Measurements from ENCODE around the gene BICRA.
"Not testable (repeated sequence)": the region's sequence is repeated elsewhere in the genome, so short reads cannot be mapped to it uniquely, and the experiment has no call there.

The BICRA gene

DNA sequence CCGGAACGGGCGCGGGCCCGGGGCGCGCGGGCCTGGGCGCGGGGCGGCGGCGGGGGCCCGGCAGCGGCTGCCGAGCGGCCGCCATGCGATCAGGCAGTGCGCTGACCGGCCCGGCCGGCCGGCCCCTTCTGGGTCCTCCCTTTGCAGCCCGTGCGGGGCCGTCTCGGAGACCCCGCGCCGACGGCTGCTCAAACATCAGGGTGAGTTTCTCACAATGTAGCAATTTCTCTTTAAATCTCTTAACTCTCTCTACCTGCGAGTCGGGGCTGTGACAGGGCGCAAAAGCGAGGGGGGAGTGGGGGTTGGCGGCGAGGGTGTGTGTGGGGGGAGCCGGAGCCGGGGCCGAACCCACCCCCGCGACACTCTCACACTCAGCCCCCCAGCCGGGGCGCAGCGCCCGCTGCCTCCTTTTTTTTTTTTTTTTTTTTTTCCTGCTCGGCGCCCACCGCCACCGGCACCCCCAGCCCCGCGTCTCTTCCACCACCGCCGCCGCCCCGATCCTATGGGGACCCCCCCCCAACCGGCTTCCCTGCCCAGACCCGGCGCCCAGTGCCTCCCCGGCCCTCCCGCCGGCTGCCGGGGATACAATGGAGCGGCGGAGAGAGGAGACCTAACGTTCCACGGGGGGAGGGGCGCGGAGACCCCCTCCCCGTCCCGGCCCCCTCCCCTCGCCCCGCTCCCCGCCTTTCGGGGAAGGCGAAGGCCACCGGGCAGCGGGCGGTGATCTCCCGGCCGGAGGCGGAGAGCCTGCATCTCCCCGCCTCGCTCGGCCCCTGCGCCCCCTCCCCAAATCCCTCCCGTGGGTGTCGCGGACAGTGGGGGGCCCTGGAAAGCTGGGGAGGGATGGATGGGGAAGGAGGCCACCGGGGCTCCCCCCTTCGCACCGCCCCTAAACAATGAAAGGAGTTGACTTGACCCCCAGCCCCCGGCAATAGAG is at the start of gene BICRA:
Gene BICRA (plus strand): TSS at position 166 of the 937 bp plus-strand sequence. CDS start 64,441 bp downstream, outside the sequence.
- Histone ChIP-seq H3K9me3 (ENCODE audit: control insufficient read depth, insufficient read depth, low read length) (no peaks in the 10 kb centered on the region), H3K4me1 (ENCODE audit: insufficient read depth, low read length) (peaks cover 25% of the 10 kb centered on the region), H3K36me3 (ENCODE audit: insufficient read depth, low read length) (no peaks in the 10 kb centered on the region), H3K9ac (ENCODE audit: low read depth, low read length) (peak within 1 kb of the TSS; percentile 99)

GRCh38 chr19:47560999-47561398 is 47.9 kb upstream of the BICRA start:
- Histone ChIP-seq H3K36me3 (ENCODE audit: insufficient read depth, low read length) (no peaks in the 10 kb centered on the region), H3K9ac (ENCODE audit: low read depth, low read length) (no peak overlapping the region), H3K4me1 (ENCODE audit: insufficient read depth, low read length) (peaks cover 12% of the 10 kb centered on the region), H3K9me3 (ENCODE audit: control insufficient read depth, insufficient read depth, low read length) (no peaks in the 10 kb centered on the region)

DNA sequence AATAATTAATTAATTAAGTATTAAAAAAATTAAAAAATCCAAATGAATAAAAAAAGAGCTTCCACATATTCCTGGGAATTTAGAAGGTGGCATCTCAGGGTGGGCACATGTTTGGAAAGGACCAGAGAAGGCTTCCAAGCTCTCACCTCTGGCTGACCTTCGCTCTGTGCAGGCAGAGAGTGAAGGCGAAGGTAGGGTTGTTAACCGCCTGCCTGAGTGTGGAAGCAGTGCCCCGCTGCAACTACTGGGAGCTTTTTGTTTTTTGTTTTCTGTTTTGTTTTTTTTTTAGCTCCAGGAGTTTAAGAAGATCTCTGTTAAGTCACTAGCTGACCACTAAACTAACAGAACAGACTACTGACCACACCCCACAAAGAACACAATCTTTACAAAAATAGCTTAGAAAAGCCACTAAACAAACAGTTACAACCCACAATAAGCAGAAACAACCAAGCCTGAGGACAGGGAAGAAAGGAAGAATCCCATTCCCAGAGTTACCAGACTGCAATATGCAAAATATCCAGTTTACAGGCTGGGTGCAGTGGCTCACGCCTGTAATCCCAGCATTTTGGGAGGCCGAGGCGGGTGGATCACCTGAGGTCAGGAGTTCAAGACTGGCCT is 47.4 kb upstream of the BICRA start:
- Histone ChIP-seq H3K9me3 (ENCODE audit: control insufficient read depth, insufficient read depth, low read length) (no peaks in the 10 kb centered on the region), H3K36me3 (ENCODE audit: insufficient read depth, low read length) (no peaks in the 10 kb centered on the region), H3K9ac (ENCODE audit: low read depth, low read length) (no peak overlapping the region), H3K4me1 (ENCODE audit: insufficient read depth, low read length) (peaks cover 12% of the 10 kb centered on the region)

DNA sequence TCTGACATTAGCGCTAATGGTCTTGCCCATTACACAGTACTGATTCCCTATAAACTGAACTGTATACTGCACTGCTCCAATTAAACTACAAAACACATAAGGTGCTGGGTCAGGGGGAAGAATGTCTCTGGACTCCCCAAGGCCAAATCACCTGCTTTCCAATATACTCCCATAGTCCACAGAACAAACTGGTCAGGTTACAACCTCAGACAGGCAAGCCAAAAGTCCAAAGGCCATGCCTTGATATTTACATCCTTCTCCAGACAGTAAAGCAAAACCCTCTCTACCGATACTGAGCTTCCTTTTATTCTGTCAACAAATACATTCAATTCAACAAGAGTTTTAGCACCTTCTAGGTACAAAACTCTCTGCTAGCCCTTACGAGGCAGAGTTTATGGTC is 44.9 kb upstream of the BICRA start:
- no peaks in the 10 kb centered on the region for H3K9me3 ChIP-seq (ENCODE audit: control insufficient read depth, insufficient read depth, low read length)
- H3K9ac ChIP-seq (ENCODE audit: low read depth, low read length): no peak overlapping the region
- H3K4me1 ChIP-seq (ENCODE audit: insufficient read depth, low read length): peaks cover 12% of the 10 kb centered on the region
- no peaks in the 10 kb centered on the region for H3K36me3 ChIP-seq (ENCODE audit: insufficient read depth, low read length)

- Histone ChIP-seq H3K9me3 (ENCODE audit: control insufficient read depth, insufficient read depth, low read length) (no peaks in the 10 kb centered on the region), H3K4me1 (ENCODE audit: insufficient read depth, low read length) (no peaks in the 10 kb centered on the region), H3K9ac (ENCODE audit: low read depth, low read length) (no peak overlapping the region), H3K36me3 (ENCODE audit: insufficient read depth, low read length) (no peaks in the 10 kb centered on the region)
Measured at GRCh38 chr19:47569331-47569730, 39.6 kb upstream of the BICRA start.

DNA sequence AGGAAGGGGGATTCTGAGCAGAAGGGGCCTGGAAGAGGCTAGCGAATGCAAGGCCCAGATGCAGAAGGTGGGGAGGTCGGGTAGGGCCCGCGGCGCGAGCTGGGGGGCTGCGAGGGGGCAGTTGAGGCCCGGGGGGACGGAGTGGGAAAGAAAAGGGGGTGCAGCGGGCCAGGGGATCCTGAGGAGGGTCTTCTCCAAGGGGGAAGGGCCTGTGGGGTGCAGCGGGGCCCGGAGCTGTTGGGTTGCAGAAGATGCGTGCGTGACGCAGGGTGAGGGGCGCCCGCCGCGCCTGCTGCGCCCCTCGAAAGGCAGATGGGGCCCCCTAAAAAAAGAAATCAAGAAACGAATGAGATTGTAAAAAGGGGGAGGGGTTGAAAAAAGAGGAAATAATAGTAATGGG is 36.3 kb upstream of the BICRA start:
- no peaks in the 10 kb centered on the region for H3K36me3 ChIP-seq (ENCODE audit: insufficient read depth, low read length)
- H3K9me3 ChIP-seq (ENCODE audit: control insufficient read depth, insufficient read depth, low read length): no peaks in the 10 kb centered on the region
- H3K4me1 ChIP-seq (ENCODE audit: insufficient read depth, low read length): no peaks in the 10 kb centered on the region
- no peak overlapping the region for H3K9ac ChIP-seq (ENCODE audit: low read depth, low read length)

GRCh38 chr19:47573071-47574026 is 35.6 kb upstream of the BICRA start, which contains the start of gene ZNF541:
TSS of gene ZNF541 (minus strand) at chr19:47573148. CDS start at chr19:47555856, 17,292 bp downstream.
- no peaks in the 10 kb centered on the region for H3K36me3 ChIP-seq (ENCODE audit: insufficient read depth, low read length)

DNA sequence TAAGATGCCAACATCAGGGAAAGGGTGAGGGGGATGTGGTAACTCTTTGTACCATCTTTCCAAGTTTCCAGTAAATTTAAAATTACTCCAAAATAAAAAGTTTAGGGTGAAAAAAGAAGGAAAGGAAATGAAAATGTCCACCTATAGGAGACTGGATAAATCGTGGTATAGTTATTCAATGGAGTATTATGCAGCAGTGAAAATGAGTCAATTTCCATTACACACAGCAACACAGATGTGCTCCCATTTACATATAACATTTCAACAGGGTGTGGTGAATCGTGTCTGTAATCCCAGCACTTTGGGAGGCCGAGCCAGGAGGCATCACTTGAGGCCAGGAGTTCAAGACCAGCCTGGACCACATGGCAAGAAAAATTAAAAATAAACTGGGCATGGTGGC is 28.5 kb upstream of the BICRA start:
- no peaks in the 10 kb centered on the region for H3K4me1 ChIP-seq (ENCODE audit: insufficient read depth, low read length)
- H3K36me3 ChIP-seq (ENCODE audit: insufficient read depth, low read length): no peaks in the 10 kb centered on the region
- H3K9me3 ChIP-seq (ENCODE audit: control insufficient read depth, insufficient read depth, low read length): no peaks in the 10 kb centered on the region
- no peak overlapping the region for H3K9ac ChIP-seq (ENCODE audit: low read depth, low read length)

More at GRCh38 chr19:47573071-47574026, 35.6 kb upstream of the BICRA start, which contains the start of gene ZNF541:
- Histone ChIP-seq H3K9me3 (ENCODE audit: control insufficient read depth, insufficient read depth, low read length) (no peaks in the 10 kb centered on the region), H3K9ac (ENCODE audit: low read depth, low read length) (no peak within 1 kb of the TSS), H3K4me1 (ENCODE audit: insufficient read depth, low read length) (no peaks in the 10 kb centered on the region)

DNA sequence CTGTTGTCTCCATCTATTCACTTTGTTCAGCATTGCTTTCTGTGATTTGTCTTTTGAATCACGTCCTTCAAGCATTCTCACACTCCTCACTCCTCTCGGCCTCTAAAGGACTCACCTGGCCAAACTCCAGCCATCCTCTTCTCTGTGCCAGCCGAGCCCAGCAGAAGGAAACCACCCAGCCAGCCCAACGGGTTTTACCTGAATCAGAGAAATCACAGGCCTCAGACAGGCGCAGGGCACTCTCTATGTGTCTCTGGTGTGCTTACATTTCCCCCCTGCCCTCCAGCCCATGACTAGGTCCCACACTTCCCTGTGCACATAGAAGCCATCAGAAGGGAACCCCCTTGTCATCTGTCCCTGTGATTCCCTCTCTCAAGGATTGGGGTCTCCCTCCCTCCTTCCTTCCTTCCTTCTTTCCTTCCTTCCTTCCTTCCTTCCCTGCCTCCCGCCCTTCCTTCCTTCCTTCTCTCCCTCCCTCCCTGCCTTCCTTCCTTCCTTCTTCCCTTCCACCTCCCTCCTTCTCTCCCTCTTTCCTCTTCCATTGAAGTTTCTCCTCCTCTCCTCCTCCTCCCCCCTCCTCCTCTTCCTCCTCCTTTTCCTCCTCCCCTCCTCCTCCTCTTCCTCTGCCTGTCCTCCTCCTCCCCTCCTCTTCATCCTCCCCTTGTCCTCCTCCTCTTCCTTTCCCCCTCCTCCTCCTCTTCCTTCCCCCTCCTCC is 27.2 kb upstream of the BICRA start:
- H3K36me3 ChIP-seq (ENCODE audit: insufficient read depth, low read length): no peaks in the 10 kb centered on the region
- H3K9me3 ChIP-seq (ENCODE audit: control insufficient read depth, insufficient read depth, low read length): no peaks in the 10 kb centered on the region
- H3K4me1 ChIP-seq (ENCODE audit: insufficient read depth, low read length): no peaks in the 10 kb centered on the region
- no peak overlapping the region for H3K9ac ChIP-seq (ENCODE audit: low read depth, low read length)

DNA sequence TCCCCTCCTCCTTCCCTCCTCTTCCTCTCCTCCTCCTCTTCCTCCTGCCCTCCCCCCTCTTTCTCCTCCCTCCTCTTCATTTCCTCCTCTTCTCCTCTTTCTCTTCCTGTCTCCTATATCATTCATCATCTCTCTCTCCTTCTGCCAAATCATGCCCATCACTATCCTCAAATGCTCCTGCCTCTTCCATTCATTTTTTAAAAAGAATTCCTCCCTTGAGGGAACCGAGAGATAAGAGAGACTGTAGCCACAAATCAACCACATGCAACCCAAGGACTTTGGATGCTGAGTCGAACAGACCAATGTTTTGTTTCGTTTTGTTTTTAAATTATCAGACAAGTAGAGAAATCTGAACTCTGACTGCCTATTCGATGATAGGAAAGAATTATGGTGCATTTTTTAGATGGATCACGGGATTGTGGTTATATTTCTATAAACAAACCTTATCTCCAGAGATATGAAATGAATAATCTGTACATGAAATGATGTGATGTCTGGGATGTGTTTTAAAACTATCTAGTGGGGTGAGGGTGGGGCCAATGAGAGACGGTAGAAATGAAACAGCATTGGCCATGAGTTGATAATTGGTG is 26.5 kb upstream of the BICRA start:
- Histone ChIP-seq H3K9ac (ENCODE audit: low read depth, low read length) (no peak overlapping the region), H3K36me3 (ENCODE audit: insufficient read depth, low read length) (no peaks in the 10 kb centered on the region), H3K9me3 (ENCODE audit: control insufficient read depth, insufficient read depth, low read length) (peaks cover 2% of the 10 kb centered on the region), H3K4me1 (ENCODE audit: insufficient read depth, low read length) (no peaks in the 10 kb centered on the region)

GRCh38 chr19:47583161-47583560 is 25.8 kb upstream of the BICRA start:
- H3K9me3 ChIP-seq (ENCODE audit: control insufficient read depth, insufficient read depth, low read length); H3K4me1 ChIP-seq (ENCODE audit: insufficient read depth, low read length); H3K36me3 ChIP-seq (ENCODE audit: insufficient read depth, low read length); H3K9ac ChIP-seq (ENCODE audit: low read depth, low read length): not testable (repeated sequence)

GRCh38 chr19:47587295-47587694 is 21.6 kb upstream of the BICRA start:
- Histone ChIP-seq H3K9me3 (ENCODE audit: control insufficient read depth, insufficient read depth, low read length) (peaks cover 3% of the 10 kb centered on the region), H3K9ac (ENCODE audit: low read depth, low read length) (no peak overlapping the region), H3K4me1 (ENCODE audit: insufficient read depth, low read length) (no peaks in the 10 kb centered on the region), H3K36me3 (ENCODE audit: insufficient read depth, low read length) (no peaks in the 10 kb centered on the region)

DNA sequence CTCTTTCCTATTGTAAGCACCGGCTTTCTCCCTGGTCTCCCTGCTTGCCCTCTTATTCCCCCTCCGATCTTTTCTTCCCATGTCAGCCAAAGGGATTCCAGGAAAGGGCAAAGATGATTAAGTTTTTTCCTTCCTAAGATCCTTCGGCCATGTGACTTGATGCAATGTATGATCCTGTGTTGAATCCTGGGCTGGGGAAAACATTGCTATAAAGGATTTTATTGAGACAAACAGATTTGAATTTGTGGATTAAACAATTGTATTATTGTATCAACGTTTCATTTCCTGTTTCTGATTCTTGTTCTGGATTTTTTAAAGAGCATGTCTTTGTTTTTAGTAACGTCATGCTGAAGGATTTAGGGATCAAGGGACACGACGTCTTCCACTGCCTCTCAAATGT is 19.1 kb upstream of the BICRA start:
- Histone ChIP-seq H3K36me3 (ENCODE audit: insufficient read depth, low read length) (no peaks in the 10 kb centered on the region), H3K9ac (ENCODE audit: low read depth, low read length) (no peak overlapping the region), H3K9me3 (ENCODE audit: control insufficient read depth, insufficient read depth, low read length) (peaks cover 3% of the 10 kb centered on the region), H3K4me1 (ENCODE audit: insufficient read depth, low read length) (no peaks in the 10 kb centered on the region)
